NCI-H2081 (cell line): ENCODE measurements around the gene UTY.

Source experiments
- DNase-seq, 2 experiments: peaks; one replicate each; lab custom pipeline; 2025; lab: John Stamatoyannopoulos, UW

UTY gene

DNA sequence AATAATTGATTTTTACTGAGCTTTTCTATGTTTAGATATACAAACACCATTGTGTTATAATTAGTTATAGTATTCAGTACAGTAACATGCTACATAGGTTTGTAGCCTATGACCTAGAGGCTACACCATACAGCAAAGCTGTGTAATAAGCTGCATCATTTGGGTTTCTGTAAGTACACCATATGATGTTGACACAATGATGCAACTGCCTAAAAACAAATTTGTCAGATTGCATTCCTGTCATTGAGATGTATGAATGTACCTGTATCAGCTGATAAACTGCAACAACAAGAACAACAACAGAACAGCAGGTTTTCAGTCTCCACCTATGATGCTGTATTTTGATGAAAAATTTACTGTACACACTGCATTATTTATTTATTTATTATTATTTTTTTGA is 64.3 kb downstream of the UTY start:
- DNase-seq, result no peak

- DNase-seq, result no peak
Measured at GRCh38 chrY:13398876-13399275, 81.0 kb downstream of the UTY start.

DNA sequence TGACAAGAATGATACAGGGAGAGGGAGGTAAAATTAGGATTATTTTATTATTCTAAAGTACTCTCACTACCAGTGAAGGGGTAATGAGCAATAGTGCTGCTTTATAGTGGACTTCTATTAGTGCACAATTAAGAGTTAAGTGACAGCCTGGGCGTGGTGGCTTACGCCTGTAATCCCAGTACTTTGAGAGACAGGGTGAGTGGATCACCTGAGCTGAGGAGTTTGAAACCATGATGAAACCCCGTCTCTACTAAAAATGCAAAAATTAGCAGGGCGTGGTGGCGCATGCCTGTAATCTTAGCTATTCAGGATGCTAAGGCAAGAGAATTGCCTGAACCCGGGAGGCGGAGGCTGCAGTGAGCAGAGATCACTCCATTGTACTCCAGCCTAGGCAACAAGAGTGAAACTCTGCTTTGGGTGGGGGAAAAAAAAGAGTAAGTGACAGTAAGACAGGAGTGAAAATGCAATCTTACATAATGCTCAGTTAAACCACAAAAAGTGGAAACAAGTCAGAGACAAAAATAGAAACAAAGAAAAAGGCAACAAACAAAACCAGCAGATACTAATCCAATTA is 98.6 kb downstream of the UTY start:
- DNase-seq, result no peak

DNA sequence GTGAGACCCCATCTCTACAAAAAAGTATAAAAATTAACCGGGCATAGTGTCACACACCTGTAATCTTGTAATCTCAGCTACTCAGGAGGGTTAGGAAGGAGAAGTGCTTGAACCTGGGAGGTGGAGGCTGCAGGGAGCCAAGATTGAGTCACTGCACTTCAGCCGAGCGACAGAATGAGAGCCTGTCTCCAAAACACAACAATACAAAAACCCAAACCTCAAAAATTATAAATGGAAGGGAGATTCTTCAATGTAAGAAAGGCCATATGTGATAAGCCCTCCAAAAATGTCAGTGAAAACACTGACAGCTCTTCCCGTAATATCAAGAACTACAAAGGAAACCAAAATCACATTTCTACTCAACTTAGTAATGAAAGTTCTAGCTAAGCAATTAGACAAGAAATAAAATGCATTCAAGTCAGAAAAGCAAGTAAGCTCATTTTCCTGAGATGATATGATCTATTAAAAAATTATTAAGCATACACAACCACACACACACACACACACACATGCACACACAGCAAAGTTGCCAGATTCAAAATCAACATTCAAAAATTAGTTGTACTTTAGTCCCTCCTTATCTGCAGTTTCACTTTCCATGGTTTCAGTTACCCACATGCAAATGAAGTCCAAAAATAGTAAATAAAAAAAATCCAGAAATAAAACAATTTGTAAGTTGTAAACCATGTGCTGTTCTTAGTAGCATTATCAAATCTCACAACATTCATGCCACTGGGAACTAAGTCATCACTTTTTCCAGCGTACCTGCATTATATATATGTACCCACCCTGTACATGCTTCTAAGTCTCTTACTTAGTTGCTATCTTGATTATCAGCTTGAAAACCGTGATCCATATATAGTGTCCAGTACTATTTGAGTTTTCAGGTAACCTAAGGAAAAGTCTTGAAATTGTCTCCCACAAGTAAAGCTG is 108.7 kb downstream of the UTY start:
- DNase-seq, result no peak

DNA sequence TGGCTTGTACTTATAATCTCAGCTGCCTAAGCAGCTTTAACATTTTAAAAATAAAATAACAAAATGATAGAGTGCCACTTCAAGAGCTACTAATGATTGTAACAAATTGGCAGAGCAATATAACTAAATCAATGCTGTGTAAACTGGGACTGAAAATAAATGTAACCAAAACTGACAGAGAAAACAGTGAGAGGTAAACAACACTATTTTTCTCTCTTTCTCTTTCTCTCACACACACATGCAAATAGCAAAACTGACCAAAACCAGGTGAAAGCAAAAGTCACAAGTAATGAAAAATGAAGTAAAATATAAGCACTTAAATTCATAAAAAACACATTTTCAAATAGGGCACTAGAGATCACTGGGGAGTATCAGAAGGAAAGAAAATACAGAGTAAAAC is 109.6 kb downstream of the UTY start:
- no peak for DNase-seq

GRCh38 chrY:13368513-13368845 is 111.4 kb downstream of the UTY start:
- no peak for DNase-seq

GRCh38 chrY:13363641-13364040 is 116.2 kb downstream of the UTY start:
- no peak for DNase-seq

- no peak for DNase-seq
Measured at GRCh38 chrY:13362662-13363061, 117.2 kb downstream of the UTY start.

- DNase-seq, result no peak
Measured at GRCh38 chrY:13361656-13362636, 117.9 kb downstream of the UTY start.

GRCh38 chrY:13351443-13351842 is 128.4 kb downstream of the UTY start:
- DNase-seq, result no peak

DNA sequence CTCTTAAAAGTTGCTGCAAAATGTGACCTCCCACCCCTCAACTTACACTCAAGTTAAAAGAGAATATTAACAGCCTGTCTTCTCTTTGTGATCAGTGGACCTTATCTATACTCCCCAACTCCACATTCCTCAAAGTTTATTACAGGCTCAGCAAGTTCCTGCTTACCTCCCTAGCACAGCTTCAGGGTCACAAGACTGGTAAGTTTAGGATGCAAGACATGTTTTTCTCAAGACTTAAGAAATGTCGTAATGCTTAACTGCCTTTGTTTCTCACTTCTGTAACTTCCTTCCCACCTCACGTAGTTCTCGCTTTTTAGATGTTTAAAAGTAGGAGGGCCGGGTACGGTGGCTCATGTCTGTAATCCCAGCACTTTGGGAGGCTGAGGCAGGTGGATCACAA is 132.7 kb downstream of the UTY start:
- no peak for DNase-seq

DNA sequence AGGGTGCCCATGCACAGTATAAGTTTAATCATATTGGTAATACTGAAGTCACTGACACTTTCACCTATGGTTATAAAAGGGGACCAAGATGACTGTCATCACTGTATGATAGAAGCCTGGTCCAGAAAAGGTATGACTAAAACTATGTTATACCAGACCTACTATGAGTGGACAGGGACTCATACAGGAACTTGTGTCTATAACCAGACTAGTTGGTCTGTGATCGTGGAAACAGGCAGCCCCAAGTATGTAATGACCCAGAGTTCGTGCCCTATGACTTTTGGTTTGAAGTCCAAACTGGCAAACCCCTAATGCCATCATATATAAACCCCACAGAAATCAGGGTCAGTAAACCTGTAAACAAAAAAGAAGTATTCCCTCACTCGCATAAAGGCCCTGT is 134.3 kb downstream of the UTY start:
- DNase-seq, result no peak

DNA sequence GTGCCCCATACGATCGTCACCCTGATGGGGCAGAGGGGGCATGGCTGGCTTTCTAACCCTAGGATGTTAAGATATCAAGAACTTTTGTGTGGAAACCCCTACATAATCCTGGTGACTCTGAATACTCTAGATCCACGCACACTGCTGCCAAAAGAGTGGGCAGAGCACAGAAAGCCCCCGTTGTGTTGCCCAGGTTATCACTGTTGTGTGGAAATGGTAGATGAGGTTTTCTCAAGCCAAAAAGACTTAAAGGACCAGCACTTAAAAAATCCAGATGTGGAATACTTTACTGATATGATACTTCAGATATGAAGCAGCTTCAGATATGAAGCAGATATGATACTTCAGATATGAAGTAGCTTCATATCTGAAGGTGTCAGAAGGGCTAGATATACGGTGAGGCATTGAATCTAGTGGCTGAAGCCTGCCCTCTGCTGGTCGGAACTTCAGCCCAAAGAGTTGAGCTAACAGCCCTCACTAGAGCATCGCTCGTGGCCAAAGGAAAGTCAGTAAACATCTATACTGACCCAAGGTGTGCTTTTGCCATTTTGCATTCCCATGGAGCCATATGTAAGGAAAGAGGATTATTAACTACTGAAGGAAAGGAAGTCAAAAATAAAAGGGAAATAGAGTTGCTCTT is 136.4 kb downstream of the UTY start:
- DNase-seq, result no peak

DNA sequence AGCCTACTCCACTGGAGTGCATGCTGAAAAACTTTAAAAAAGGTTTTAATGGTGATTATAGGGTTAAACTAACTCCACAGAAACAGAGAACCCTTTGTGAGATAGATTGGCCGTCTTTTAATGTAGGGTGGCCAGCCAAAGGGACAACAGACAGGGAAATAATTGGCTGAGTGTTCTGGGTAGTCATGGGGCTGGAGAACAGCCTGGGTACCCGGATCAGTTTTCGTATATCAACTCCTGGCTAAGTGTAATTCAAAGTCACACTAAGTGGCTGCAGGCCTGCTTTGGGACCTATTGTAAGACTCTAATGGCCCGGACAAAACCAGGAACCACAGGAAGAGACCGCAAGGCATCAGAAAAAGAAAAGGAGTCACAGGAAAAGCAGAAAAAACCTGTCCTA is 139.9 kb downstream of the UTY start:
- no peak for DNase-seq

DNA sequence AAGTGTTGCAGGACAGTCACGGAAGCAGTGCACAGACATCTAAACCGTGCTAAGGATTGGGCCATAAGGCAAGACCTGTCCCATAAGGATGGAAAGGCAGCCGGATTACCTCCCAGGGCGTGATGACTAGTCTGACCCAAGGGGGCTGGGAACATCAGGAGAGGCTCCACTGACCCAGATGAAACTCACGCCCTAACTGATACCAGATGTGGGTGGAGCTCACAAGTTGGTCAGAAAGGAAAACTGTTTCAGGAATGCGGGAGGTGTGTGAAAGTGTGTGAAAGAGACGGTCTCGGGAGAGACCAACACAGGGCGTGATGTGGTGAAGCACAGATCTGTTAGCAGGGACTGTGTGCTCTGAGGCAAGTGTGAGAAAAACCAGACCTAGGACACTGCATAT is 140.5 kb downstream of the UTY start:
- DNase-seq, result no peak

DNA sequence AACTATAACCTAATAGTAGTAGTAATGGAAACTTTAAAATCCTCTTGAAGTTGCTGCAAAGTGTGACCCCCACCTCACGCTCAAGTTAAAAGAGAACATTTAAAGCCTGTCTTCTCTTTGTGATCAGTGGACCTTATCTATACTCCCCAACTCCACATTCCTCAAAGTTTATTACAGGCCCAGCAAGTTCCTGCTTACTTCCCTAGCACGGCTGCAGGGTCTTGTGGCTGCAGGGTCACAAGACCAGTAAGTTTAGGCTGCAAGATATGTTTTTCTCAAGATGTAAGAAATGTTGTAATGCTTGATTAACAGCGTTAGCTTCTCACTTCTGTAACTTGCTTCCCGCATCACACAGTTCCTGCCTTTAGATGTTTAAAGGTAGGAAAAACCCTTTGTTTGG is 141.1 kb downstream of the UTY start:
- DNase-seq, result no peak

- DNase-seq, result no peak
Measured at GRCh38 chrY:13337934-13338333, 141.9 kb downstream of the UTY start.

DNA sequence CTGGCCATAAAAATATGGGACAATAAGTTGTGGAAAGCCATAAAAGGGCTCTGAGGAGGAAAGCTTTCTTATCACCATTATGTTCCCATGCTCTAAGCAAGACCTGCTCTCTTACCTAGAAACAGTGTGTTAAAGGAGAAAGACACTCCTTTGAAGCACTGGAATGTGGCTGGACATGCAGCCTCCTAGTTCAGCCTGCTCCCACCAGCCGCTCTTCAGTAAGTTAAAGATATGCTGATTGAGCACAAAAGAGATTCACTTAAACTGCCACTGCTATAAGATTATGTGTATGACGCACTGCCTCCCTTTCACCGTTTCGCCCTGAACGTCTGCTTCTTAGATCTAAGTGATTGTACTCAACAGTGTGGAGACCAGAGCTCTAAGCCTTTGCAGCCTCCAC is 146.0 kb downstream of the UTY start:
- no peak for DNase-seq

GRCh38 chrY:13330651-13331050 is 149.2 kb downstream of the UTY start:
- DNase-seq, result no peak

GRCh38 chrY:13312966-13313365 is 166.9 kb downstream of the UTY start:
- no peak for DNase-seq

GRCh38 chrY:13307959-13308358 is 171.9 kb downstream of the UTY start:
- no peak for DNase-seq

GRCh38 chrY:13300795-13301194 is 179.0 kb downstream of the UTY start:
- no peak for DNase-seq
